ENCODE measurements around the gene RASAL3. TPM values are rescaled to one million over a fixed set of nuclear protein-coding genes. Genes with fewer than 3 reads are reported as not detected.

The RASAL3 gene
- total RNA-seq, 1 experiment from 2014 or later = not detected

- POLR2A ChIA-PET (ENCODE audit: unreplicated experiment) = no interaction called here
- Histone ChIP-seq H3K9me3 (ENCODE audit: low read length) (no peaks in the 10 kb centered on the region), H3K79me2 (ENCODE audit: low read length) (no peaks in the 10 kb centered on the region), H3K27me3 (ENCODE audit: low read length) (no peaks in the 10 kb centered on the region), H3K4me1 (ENCODE audit: insufficient read depth, low read length) (no peaks in the 10 kb centered on the region), H3F3A (ENCODE audit: low read length, unreplicated experiment) (no peaks in the 10 kb centered on the region), H3K4me3 (ENCODE audit: low read length) (no peak overlapping the region), H2AFZ (ENCODE audit: low read length) (no peak overlapping the region), H3K9ac (ENCODE audit: low read length) (no peak overlapping the region), H3K36me3 (ENCODE audit: low read depth, low read length) (no peaks in the 10 kb centered on the region), H3K9me2 (replicated peaks; ENCODE audit: low read length) (no peaks in the 10 kb centered on the region), H3K27ac (ENCODE audit: low read length) (no peak overlapping the region), H4K20me1 (ENCODE audit: low read length) (no peaks in the 10 kb centered on the region), H3K4me2 (ENCODE audit: low read length) (no peak overlapping the region)
- TF ChIP-seq EZH2 (IDR thresholded peaks at IDR 0.05; ENCODE audit: low read length, unreplicated experiment) (no peak), EZH2phosphoT487 (IDR thresholded peaks at IDR 0.05; ENCODE audit: borderline replicate concordance, low read length) (no peak), CTCF (conservative IDR thresholded peaks at IDR 0.05; ENCODE audit: low read depth, low read length) (no peak)
- BruUV-seq (replicated peaks) = no TSS peak
- DNase-seq (no peak), ATAC-seq (no peak)
- intact Hi-C loops (cut with micrococcal nuclease) = no loop called here
- CTCF ChIA-PET = no interaction called here
These were observed 24.3 kb downstream of the RASAL3 start for GRCh38 chr19:15439821-15440641.

GRCh38 chr19:15439078-15439799 is 25.1 kb downstream of the RASAL3 start:
- no peaks in the 10 kb centered on the region for H3K79me2 ChIP-seq (ENCODE audit: low read length)
- POLR2A ChIA-PET (ENCODE audit: unreplicated experiment) = no interaction called here
- no peak for ATAC-seq

GRCh38 chr19:15438577-15438976 is 25.8 kb downstream of the RASAL3 start:
- no peak for ATAC-seq
- H4K20me1 ChIP-seq (ENCODE audit: low read length) = no peaks in the 10 kb centered on the region
- BruUV-seq (replicated peaks) = no TSS peak
- H3F3A ChIP-seq (ENCODE audit: low read length, unreplicated experiment) = no peaks in the 10 kb centered on the region
- H3K4me3 ChIP-seq (ENCODE audit: low read length) = no peak overlapping the region
- no peak overlapping the region for H3K4me2 ChIP-seq (ENCODE audit: low read length)
- intact Hi-C loops (cut with micrococcal nuclease) = no loop called here
- H3K27ac ChIP-seq (ENCODE audit: low read length) = no peak overlapping the region
- DNase-seq = no peak
- H3K9ac ChIP-seq (ENCODE audit: low read length) = no peak overlapping the region
- no peaks in the 10 kb centered on the region for H3K9me3 ChIP-seq (ENCODE audit: low read length)
- no peaks in the 10 kb centered on the region for H3K36me3 ChIP-seq (ENCODE audit: low read depth, low read length)
- no peak overlapping the region for H2AFZ ChIP-seq (ENCODE audit: low read length)
- H3K79me2 ChIP-seq (ENCODE audit: low read length) = no peaks in the 10 kb centered on the region
- H3K9me2 ChIP-seq (replicated peaks; ENCODE audit: low read length) = no peaks in the 10 kb centered on the region
- 0 out of 2 replicates have a peak, but pooled peaks cover under 1% of the 10 kb centered on the region for H3K4me1 ChIP-seq (ENCODE audit: insufficient read depth, low read length)
- ChIA-PET POLR2A (ENCODE audit: unreplicated experiment) (no interaction called here), CTCF (no interaction called here)
- no peaks in the 10 kb centered on the region for H3K27me3 ChIP-seq (ENCODE audit: low read length)
- no peak for TF ChIP-seq EZH2phosphoT487 (IDR thresholded peaks at IDR 0.05; ENCODE audit: borderline replicate concordance, low read length)
- no peak for TF ChIP-seq EZH2 (IDR thresholded peaks at IDR 0.05; ENCODE audit: low read length, unreplicated experiment)
- TF ChIP-seq CTCF (conservative IDR thresholded peaks at IDR 0.05; ENCODE audit: low read depth, low read length) = no peak

More at GRCh38 chr19:15439078-15439799, 25.1 kb downstream of the RASAL3 start:
- H3K9me3 ChIP-seq (ENCODE audit: low read length) = no peaks in the 10 kb centered on the region
- DNase-seq = no peak
- no peaks in the 10 kb centered on the region for H3K4me1 ChIP-seq (ENCODE audit: insufficient read depth, low read length)
- no peak for TF ChIP-seq EZH2 (IDR thresholded peaks at IDR 0.05; ENCODE audit: low read length, unreplicated experiment)
- H3F3A ChIP-seq (ENCODE audit: low read length, unreplicated experiment) = no peaks in the 10 kb centered on the region
- H2AFZ ChIP-seq (ENCODE audit: low read length) = no peak overlapping the region
- no peaks in the 10 kb centered on the region for H3K36me3 ChIP-seq (ENCODE audit: low read depth, low read length)
- H3K4me3 ChIP-seq (ENCODE audit: low read length) = no peak overlapping the region
- CTCF ChIA-PET = no interaction called here
- H3K9ac ChIP-seq (ENCODE audit: low read length) = no peak overlapping the region
- H3K27ac ChIP-seq (ENCODE audit: low read length) = no peak overlapping the region
- no peaks in the 10 kb centered on the region for H3K9me2 ChIP-seq (replicated peaks; ENCODE audit: low read length)
- no peaks in the 10 kb centered on the region for H3K27me3 ChIP-seq (ENCODE audit: low read length)
- no peaks in the 10 kb centered on the region for H4K20me1 ChIP-seq (ENCODE audit: low read length)
- no peak overlapping the region for H3K4me2 ChIP-seq (ENCODE audit: low read length)
- BruUV-seq (replicated peaks) = no TSS peak
- intact Hi-C loops (cut with micrococcal nuclease) = no loop called here

All from PC-3 (cell line).